HepG2 (cell line): ENCODE measurements around the gene NAALADL1. TPM values are rescaled to one million over a fixed set of nuclear protein-coding genes. Genes with fewer than 3 reads are reported as not detected.

Experiments
- ATF1 ChIP-seq: IDR thresholded peaks from 2 replicates; pipeline ENCODE4 v1.6.1; 2016; ENCODE audit warnings: mild to moderate bottlenecking, control low read depth
- CSRNP2 ChIP-seq: sonication (generic); formaldehyde crosslinking; conservative IDR thresholded peaks from 2 replicates; pipeline ENCODE4 v1.8.0; 2022; ENCODE audit warnings: low read depth, missing genetic modification reagents
- FLYWCH1 ChIP-seq: sonication (generic); formaldehyde crosslinking; IDR thresholded peaks from 2 replicates; pipeline ENCODE4 v1.8.1; 2023; ENCODE audit warnings: mild to moderate bottlenecking, missing genetic modification reagents
- GFI1 ChIP-seq: sonication (generic); formaldehyde crosslinking; IDR thresholded peaks from 2 replicates; pipeline ENCODE4 v1.5.0; 2020; ENCODE audit warnings: missing genetic modification reagents, mild to moderate bottlenecking, borderline replicate concordance
- GLI4 ChIP-seq: sonication (generic); formaldehyde crosslinking; IDR thresholded peaks from 2 replicates; pipeline ENCODE4 v1.5.1; 2020; ENCODE audit warnings: missing genetic modification reagents, mild to moderate bottlenecking, moderate library complexity, borderline replicate concordance
- GTF3A ChIP-seq: sonication (generic); formaldehyde crosslinking; conservative IDR thresholded peaks from 2 replicates; pipeline ENCODE4 v1.4.0; 2020; ENCODE audit warnings: mild to moderate bottlenecking, missing genetic modification reagents
- HNRNPK ChIP-seq: fragments of 200-400 bp; formaldehyde crosslinking; IDR thresholded peaks from 2 replicates; pipeline ENCODE4 v1.6.1; 2018; ENCODE audit warnings: low read length, low read depth, moderate library complexity, mild to moderate bottlenecking; ENCODE audit not compliant: poor library complexity, severe bottlenecking
- KAT8 ChIP-seq: IDR thresholded peaks from 2 replicates; pipeline ENCODE4 v1.6.1; 2016; ENCODE audit warnings: missing genetic modification reagents, missing compliant biosample characterization
- KDM6A ChIP-seq: IDR thresholded peaks from 2 replicates; pipeline ENCODE4 v1.6.1; 2016; ENCODE audit warnings: low read depth
- MBD4 ChIP-seq: IDR thresholded peaks from 2 replicates; pipeline ENCODE4 v1.6.1; 2012; ENCODE audit warnings: low read length, inconsistent platforms, borderline replicate concordance
- MTA3 ChIP-seq: sonication (generic); formaldehyde crosslinking; IDR thresholded peaks from 2 replicates; pipeline ENCODE4 v1.4.0; 2020; ENCODE audit warnings: missing genetic modification reagents
- NFIC ChIP-seq: IDR thresholded peaks from 2 replicates; pipeline ENCODE4 v1.6.1; 2012; ENCODE audit warnings: mild to moderate bottlenecking, low read length, inconsistent platforms
- NR2C2 ChIP-seq: sonication (generic); formaldehyde crosslinking; IDR thresholded peaks from 2 replicates; pipeline ENCODE4 v1.4.0; 2020; ENCODE audit warnings: missing genetic modification reagents, mild to moderate bottlenecking, moderate library complexity, borderline replicate concordance
- RBFOX2 ChIP-seq: fragments of 200-400 bp; formaldehyde crosslinking; IDR thresholded peaks from 2 replicates; pipeline ENCODE4 v1.6.1; 2017; ENCODE audit warnings: low read depth, mild to moderate bottlenecking, low read length
- RNF2 ChIP-seq: fragments of 450-650 bp; conservative IDR thresholded peaks from 2 replicates; pipeline ENCODE4 v1.6.1; 2016; ENCODE audit warnings: low read depth
- TOPORS ChIP-seq: sonication (generic); formaldehyde crosslinking; IDR thresholded peaks from 2 replicates; pipeline ENCODE4 v1.8.0; 2023; ENCODE audit warnings: mild to moderate bottlenecking, missing genetic modification reagents
- YY1 ChIP-seq: IDR thresholded peaks from 2 replicates; pipeline ENCODE4 v1.6.1; 2011; ENCODE audit warnings: low read length, low read depth, moderate library complexity, mild to moderate bottlenecking; ENCODE audit not compliant: insufficient read depth, insufficient replicate concordance
- ZNF136 ChIP-seq: sonication (generic); formaldehyde crosslinking; IDR thresholded peaks from 2 replicates; pipeline ENCODE4 v1.8.1; 2022; ENCODE audit warnings: low read depth, mild to moderate bottlenecking, moderate library complexity, missing genetic modification reagents
- ZNF20 ChIP-seq: sonication (generic); formaldehyde crosslinking; IDR thresholded peaks from 2 replicates; pipeline ENCODE4 v1.4.0; 2020; ENCODE audit warnings: mild to moderate bottlenecking, moderate library complexity, missing genetic modification reagents
- ZNF225 ChIP-seq: sonication (generic); formaldehyde crosslinking; IDR thresholded peaks from 2 replicates; pipeline ENCODE4 v1.4.0; 2020; ENCODE audit warnings: mild to moderate bottlenecking, missing genetic modification reagents
- ZNF232 ChIP-seq: sonication (generic); formaldehyde crosslinking; IDR thresholded peaks from 2 replicates; pipeline ENCODE4 v1.4.0; 2020; ENCODE audit warnings: missing genetic modification reagents, borderline replicate concordance
- ZNF235 ChIP-seq: sonication (generic); formaldehyde crosslinking; IDR thresholded peaks from 2 replicates; pipeline ENCODE4 v1.8.1; 2023; ENCODE audit warnings: mild to moderate bottlenecking, missing genetic modification reagents, borderline replicate concordance
- ZNF264 ChIP-seq: sonication (generic); formaldehyde crosslinking; IDR thresholded peaks from 2 replicates; pipeline ENCODE4 v1.4.0; 2020; ENCODE audit warnings: missing genetic modification reagents
- ZNF639 ChIP-seq: conservative IDR thresholded peaks from 2 replicates; pipeline ENCODE4 v1.6.1; 2018; ENCODE audit warnings: missing genetic modification reagents
- ZNF841 ChIP-seq: sonication (generic); formaldehyde crosslinking; IDR thresholded peaks from 2 replicates; pipeline ENCODE4 v1.8.1; 2023; ENCODE audit warnings: missing genetic modification reagents, borderline replicate concordance
- ZNF879 ChIP-seq: sonication (generic); formaldehyde crosslinking; IDR thresholded peaks from 2 replicates; pipeline ENCODE4 v1.8.1; 2023; ENCODE audit warnings: missing genetic modification reagents
- ZSCAN25 ChIP-seq: sonication (generic); formaldehyde crosslinking; IDR thresholded peaks from 2 replicates; pipeline ENCODE4 v1.8.0; 2022; ENCODE audit warnings: mild to moderate bottlenecking, missing genetic modification reagents
- ZSCAN29 ChIP-seq: sonication (generic); formaldehyde crosslinking; conservative IDR thresholded peaks from 2 replicates; pipeline ENCODE4 v1.4.0; 2020; ENCODE audit warnings: mild to moderate bottlenecking, missing genetic modification reagents
- ZSCAN30 ChIP-seq: sonication (generic); formaldehyde crosslinking; IDR thresholded peaks from 2 replicates; pipeline ENCODE4 v1.5.0; 2020; ENCODE audit warnings: mild to moderate bottlenecking, missing genetic modification reagents
- polyA plus RNA-seq, 8 experiments: library from polyadenylated mRNA; depleted of rRNA in 3 of 8; stranded (reverse) in 7 of 8; unstranded in 1 of 8; fragments of >200 nt; fragmentation: Illumina TruSeq in 4 of 8; extraction: Trizol in 4 of 8; gene quantifications; 2 replicates each; pipeline versions ENCODE4 v1.2.1 to v1.2.3, GENCODE V29; 2011 to 2016; ENCODE audit warnings: low read depth in 4 of 8, missing spikeins in 1 of 8, mixed read lengths in 1 of 8; ENCODE audit not compliant: insufficient read depth in 1 of 8
- total RNA-seq, 5 experiments: library from RNA; depleted of rRNA; stranded (reverse); fragments of >200 nt; fragmentation: Illumina TruSeq; extraction: Trizol; gene quantifications; 2 replicates each; pipeline ENCODE4 v1.2.3, GENCODE V29; 2016; ENCODE audit warnings: low read depth in 1 of 5

The NAALADL1 gene
- total and polyA plus RNA-seq, 2 of the 13 experiments (the other 11 are each of a cell fraction or from before 2014, with no cell fraction given) = 9.3 to 33.9 TPM

- TF ChIP-seq GTF3A = no peak
- TF ChIP-seq ZSCAN30 (CRISPR knock-in tag) = no peak
- TF ChIP-seq ZNF879 = no peak
- TF ChIP-seq KAT8 (CRISPR knock-in tag) = peak; percentile 77
- no peak for TF ChIP-seq MBD4
- no peak for TF ChIP-seq ZNF225 (CRISPR knock-in tag)
- 0 out of 2 replicates have a peak, but pooled peaks have one; percentile 23 for TF ChIP-seq GLI4
- TF ChIP-seq ZNF841 = no peak
- no peak for TF ChIP-seq NFIC
- TF ChIP-seq YY1 = peak; percentile 67
- TF ChIP-seq ZNF20 (CRISPR knock-in tag) = no peak
- peak; percentile 94 for TF ChIP-seq TOPORS (CRISPR knock-in tag)
- TF ChIP-seq RBFOX2 = peak; percentile 79
- TF ChIP-seq GFI1 (CRISPR knock-in tag) = 0 out of 2 replicates have a peak, but pooled peaks have one; percentile 35
- no peak for TF ChIP-seq FLYWCH1 (CRISPR knock-in tag)
- no peak for TF ChIP-seq ZSCAN29 (CRISPR knock-in tag)
- peak; percentile 69 for TF ChIP-seq ZNF235 (CRISPR knock-in tag)
- TF ChIP-seq NR2C2 (CRISPR knock-in tag) = peak; percentile 87
- no peak for TF ChIP-seq MTA3
- peak; percentile 39; the same call in 1 of the 2 replicates for TF ChIP-seq ATF1
- peak; percentile 81; the same call in 1 of the 2 replicates for TF ChIP-seq CSRNP2 (CRISPR knock-in tag)
- TF ChIP-seq ZNF639 (CRISPR knock-in tag) = peak; percentile 39; the same call in 1 of the 2 replicates
- TF ChIP-seq ZSCAN25 (CRISPR knock-in tag) = no peak
- TF ChIP-seq ZNF264 = peak; percentile 50; the same call in 1 of the 2 replicates
- TF ChIP-seq ZNF136 (CRISPR knock-in tag) = no peak
- no peak for TF ChIP-seq HNRNPK
- no peak for TF ChIP-seq RNF2
- TF ChIP-seq ZNF232 (CRISPR knock-in tag) = 0 out of 2 replicates have a peak, but pooled peaks have one; percentile 24
- TF ChIP-seq KDM6A (CRISPR knock-in tag) = no peak
Observed at GRCh38 chr11:65040847-65041622, 17.3 kb downstream of the NAALADL1 start, which contains the start of gene SAC3D1 (continued).
